GM12878 (cell line): Measurements from ENCODE around the gene BSND. TPM values are rescaled to one million over a fixed set of nuclear protein-coding genes. Genes with fewer than 3 reads are reported as not detected.

ENCODE experiments used
- CEBPB ChIP-seq, 2 experiments: fragments of 150-350 bp in 1 of 2; IDR thresholded peaks; 2 replicates each; pipeline ENCODE4 v1.6.1; 2012 to 2014; ENCODE audit warnings: low read depth in 2 of 2, low read length in 2 of 2, borderline replicate concordance in 1 of 2, inconsistent platforms in 1 of 2
- CREM ChIP-seq: IDR thresholded peaks from 2 replicates; pipeline ENCODE4 v1.6.1; 2014; ENCODE audit warnings: antibody characterized with exemption, low read depth
- EED ChIP-seq: sonication (generic); IDR thresholded peaks from 2 replicates; pipeline ENCODE4 v1.6.1; 2016; ENCODE audit warnings: antibody characterized with exemption, low read depth
- HDAC6 ChIP-seq: fragments of 200-600 bp; sonication (generic); IDR thresholded peaks from one replicate; pipeline ENCODE4 v1.8.0; 2017; ENCODE audit warnings: antibody characterized with exemption; ENCODE audit not compliant: unreplicated experiment
- POLR2A ChIP-seq: IDR thresholded peaks from 2 replicates; pipeline ENCODE4 v1.6.1; 2011; ENCODE audit warnings: low read depth, mild to moderate bottlenecking, low read length
- polyA plus RNA-seq, 11 experiments: library from polyadenylated mRNA; depleted of rRNA in 4 of 11; unstranded in 6 of 11; stranded (reverse) in 5 of 11; fragments of >200 nt; fragmentation: Nextera tagmentation in 4 of 11; fragmentation: Illumina TruSeq in 1 of 11; extraction: Ambion mirVana in 4 of 11; extraction: Trizol in 1 of 11; gene quantifications; 1 replicate in 1 of 11; 2 replicates in 10 of 11; pipeline versions ENCODE4 v1.2.1 to v1.2.3, GENCODE V29; 2011 to 2016; ENCODE audit warnings: inconsistent platforms in 2 of 11, missing spikeins in 2 of 11, low read depth in 1 of 11
- total RNA-seq, 4 experiments: library from RNA; depleted of rRNA in 3 of 4; stranded (reverse); fragments of >200 nt in 3 of 4; fragmentation: Illumina TruSeq in 1 of 4; extraction: Trizol in 1 of 4; gene quantifications; 2 replicates each; pipeline versions ENCODE4 v1.2.1 to v1.2.3, GENCODE V29; 2013 to 2021
- TF ChIP-seq, protein P1 (sequence below): IDR thresholded peaks from 2 replicates; pipeline ENCODE4 v1.6.1; 2011; ENCODE audit warnings: borderline replicate concordance, low read depth, mild to moderate bottlenecking, moderate library complexity, low read length; ENCODE audit not compliant: insufficient read depth, poor library complexity, severe bottlenecking
- TF ChIP-seq, protein P2 (sequence below): fragments of 450-650 bp; IDR thresholded peaks from 2 replicates; pipeline ENCODE4 v1.6.1; 2018; ENCODE audit warnings: mild to moderate bottlenecking, low read depth, moderate library complexity; ENCODE audit not compliant: partially characterized antibody
- TF ChIP-seq, protein P3 (sequence below): fragments of 450-650 bp; IDR thresholded peaks from 2 replicates; pipeline ENCODE4 v1.6.1; 2017; ENCODE audit warnings: low read depth, mild to moderate bottlenecking, moderate library complexity

The BSND gene
- total and polyA plus RNA-seq, 10 of the 15 experiments (the other 5 are each of a cell fraction or from before 2014, with no cell fraction given): not detected

DNA sequence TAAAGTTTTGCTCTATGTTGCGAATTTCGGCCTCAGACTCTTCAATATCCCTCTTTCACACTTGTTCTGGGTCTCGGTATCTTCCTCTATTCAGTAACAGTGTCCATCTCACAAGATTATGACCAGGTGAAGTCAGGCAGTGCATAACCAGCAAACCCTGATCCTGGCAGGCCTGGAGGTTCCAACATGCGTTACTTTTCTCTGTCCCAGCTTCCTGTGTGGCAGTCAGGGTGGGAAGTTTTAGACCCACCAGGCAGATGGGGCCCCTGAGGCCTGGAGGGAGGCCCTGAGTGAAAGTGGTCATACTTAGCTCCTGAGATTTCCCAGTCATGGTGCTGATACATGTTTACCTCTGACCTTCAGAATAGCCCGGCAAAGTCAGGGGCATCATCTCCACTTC lies 13.2 kb upstream of the BSND start (continued):
- TF ChIP-seq, protein P1, sequence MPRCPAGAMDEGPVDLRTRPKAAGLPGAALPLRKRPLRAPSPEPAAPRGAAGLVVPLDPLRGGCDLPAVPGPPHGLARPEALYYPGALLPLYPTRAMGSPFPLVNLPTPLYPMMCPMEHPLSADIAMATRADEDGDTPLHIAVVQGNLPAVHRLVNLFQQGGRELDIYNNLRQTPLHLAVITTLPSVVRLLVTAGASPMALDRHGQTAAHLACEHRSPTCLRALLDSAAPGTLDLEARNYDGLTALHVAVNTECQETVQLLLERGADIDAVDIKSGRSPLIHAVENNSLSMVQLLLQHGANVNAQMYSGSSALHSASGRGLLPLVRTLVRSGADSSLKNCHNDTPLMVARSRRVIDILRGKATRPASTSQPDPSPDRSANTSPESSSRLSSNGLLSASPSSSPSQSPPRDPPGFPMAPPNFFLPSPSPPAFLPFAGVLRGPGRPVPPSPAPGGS: no peak
- no peak for TF ChIP-seq HDAC6
- no peak for TF ChIP-seq CEBPB (IDR thresholded peaks at IDR 0.05; ENCODE audit: borderline replicate concordance in 1 of 2, low read depth in 2 of 2, low read length in 2 of 2)
- TF ChIP-seq, protein P2, sequence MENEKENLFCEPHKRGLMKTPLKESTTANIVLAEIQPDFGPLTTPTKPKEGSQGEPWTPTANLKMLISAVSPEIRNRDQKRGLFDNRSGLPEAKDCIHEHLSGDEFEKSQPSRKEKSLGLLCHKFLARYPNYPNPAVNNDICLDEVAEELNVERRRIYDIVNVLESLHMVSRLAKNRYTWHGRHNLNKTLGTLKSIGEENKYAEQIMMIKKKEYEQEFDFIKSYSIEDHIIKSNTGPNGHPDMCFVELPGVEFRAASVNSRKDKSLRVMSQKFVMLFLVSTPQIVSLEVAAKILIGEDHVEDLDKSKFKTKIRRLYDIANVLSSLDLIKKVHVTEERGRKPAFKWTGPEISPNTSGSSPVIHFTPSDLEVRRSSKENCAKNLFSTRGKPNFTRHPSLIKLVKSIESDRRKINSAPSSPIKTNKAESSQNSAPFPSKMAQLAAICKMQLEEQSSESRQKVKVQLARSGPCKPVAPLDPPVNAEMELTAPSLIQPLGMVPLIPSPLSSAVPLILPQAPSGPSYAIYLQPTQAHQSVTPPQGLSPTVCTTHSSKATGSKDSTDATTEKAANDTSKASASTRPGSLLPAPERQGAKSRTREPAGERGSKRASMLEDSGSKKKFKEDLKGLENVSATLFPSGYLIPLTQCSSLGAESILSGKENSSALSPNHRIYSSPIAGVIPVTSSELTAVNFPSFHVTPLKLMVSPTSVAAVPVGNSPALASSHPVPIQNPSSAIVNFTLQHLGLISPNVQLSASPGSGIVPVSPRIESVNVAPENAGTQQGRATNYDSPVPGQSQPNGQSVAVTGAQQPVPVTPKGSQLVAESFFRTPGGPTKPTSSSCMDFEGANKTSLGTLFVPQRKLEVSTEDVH: no peak
- TF ChIP-seq EED: no peak
- TF ChIP-seq, protein P3, sequence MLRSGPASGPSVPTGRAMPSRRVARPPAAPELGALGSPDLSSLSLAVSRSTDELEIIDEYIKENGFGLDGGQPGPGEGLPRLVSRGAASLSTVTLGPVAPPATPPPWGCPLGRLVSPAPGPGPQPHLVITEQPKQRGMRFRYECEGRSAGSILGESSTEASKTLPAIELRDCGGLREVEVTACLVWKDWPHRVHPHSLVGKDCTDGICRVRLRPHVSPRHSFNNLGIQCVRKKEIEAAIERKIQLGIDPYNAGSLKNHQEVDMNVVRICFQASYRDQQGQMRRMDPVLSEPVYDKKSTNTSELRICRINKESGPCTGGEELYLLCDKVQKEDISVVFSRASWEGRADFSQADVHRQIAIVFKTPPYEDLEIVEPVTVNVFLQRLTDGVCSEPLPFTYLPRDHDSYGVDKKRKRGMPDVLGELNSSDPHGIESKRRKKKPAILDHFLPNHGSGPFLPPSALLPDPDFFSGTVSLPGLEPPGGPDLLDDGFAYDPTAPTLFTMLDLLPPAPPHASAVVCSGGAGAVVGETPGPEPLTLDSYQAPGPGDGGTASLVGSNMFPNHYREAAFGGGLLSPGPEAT: no peak
- TF ChIP-seq POLR2A: no peak
- no peak for TF ChIP-seq CREM
